ENCODE results near the gene SFI1.

GRCh38 chr22:31618471-31619176 lies 122.3 kb downstream of the SFI1 start:
- TF ChIP-seq CTCF (IDR thresholded peaks at IDR 0.05) (no peak), POLR2A (IDR thresholded peaks at IDR 0.05) (no peak)

Measured in thyroid gland (tissue), 4 donors.